HepG2 (cell line): ENCODE results near the gene LDLRAP1. TPM values are rescaled to one million over a fixed set of nuclear protein-coding genes. Genes with fewer than 3 reads are reported as not detected.

Experiments
- ATAC-seq: fragments of 200-7000 bp; cut with Tn5 transposase; 3 replicates; pipeline ENCODE4 v1.9.1; 2020; ENCODE audit warnings: mild to moderate bottlenecking, moderate library complexity
- BruUV-seq: library from RNA; stranded (reverse); fragments of 400-500 nt; replicated peaks from 2 replicates; lab custom pipeline; 2021; lab: Mats Ljungman, UMichigan
- CTCF ChIA-PET: fragments of 300-600 bp; formaldehyde crosslinking; extraction: SDS; loops from one replicate; lab custom pipeline; 2021; ENCODE audit warnings: low total read pairs, inconsistent platforms, low intra/inter-chr PET ratio; lab: Yijun Ruan, JAX
- POLR2A ChIA-PET: fragments of 350-600 bp; sonication (Branson Sonifier 250); formaldehyde crosslinking; loops from one replicate; lab custom pipeline; 2020; ENCODE audit warnings: antibody characterized with exemption, inconsistent platforms; lab: Yijun Ruan, JAX
- DNase-seq: peaks from one replicate; pipeline ENCODE4 v3.0.0-alpha.2; 2015; ENCODE audit warnings: low spot score
- FAIRE-seq: peaks from 3 replicates; lab custom pipeline; 2011; peaks lifted over from hg19 to GRCh38; lab: Jason Lieb, UNC
- H2AFZ ChIP-seq: one replicate; pipeline ENCODE4 v1.6.1; 2011; ENCODE audit warnings: low read length, inconsistent platforms
- H3K27ac ChIP-seq: fragments of 300-600 bp; 3 replicates; pipeline ENCODE4 v1.8.0; 2011; ENCODE audit warnings: mixed run types, mild to moderate bottlenecking, mixed read lengths, low read length, inconsistent platforms; ENCODE audit not compliant: insufficient read depth; ENCODE audit errors: extremely low read length
- H3K27me3 ChIP-seq, 2 experiments: fragments of 200-600 bp in 1 of 2; 2 replicates in 1 of 2; 3 replicates in 1 of 2; pipeline versions ENCODE4 v1.6.0 to v1.8.0; 2011; ENCODE audit warnings: low read length in 2 of 2, mild to moderate bottlenecking in 2 of 2, moderate library complexity in 2 of 2, inconsistent platforms in 1 of 2; ENCODE audit not compliant: insufficient read depth in 2 of 2, control insufficient read depth in 1 of 2
- H3K36me3 ChIP-seq, 2 experiments: fragments of 200-600 bp in 1 of 2; replicated peaks in 1 of 2; 2 replicates in 1 of 2; 3 replicates in 1 of 2; pipeline versions ENCODE4 v1.5.1 to v1.8.0; 2011; ENCODE audit warnings: low read length in 2 of 2, inconsistent platforms in 1 of 2; ENCODE audit not compliant: insufficient read depth in 2 of 2, control insufficient read depth in 1 of 2
- H3K4me1 ChIP-seq: 2 replicates; pipeline ENCODE4 v1.5.1; 2012; ENCODE audit warnings: low read length, inconsistent platforms; ENCODE audit not compliant: insufficient read depth
- H3K4me2 ChIP-seq: 2 replicates; pipeline ENCODE4 v1.6.0; 2011; ENCODE audit warnings: low read depth, low read length, inconsistent platforms
- H3K4me3 ChIP-seq, 3 experiments: fragments of 200-600 bp in 1 of 3; sonication (generic), shearing (Covaris generic) in 1 of 3; replicated peaks in 1 of 3; 2 replicates each; pipeline ENCODE4 v1.5.1; 2011 to 2016; ENCODE audit warnings: low read length in 3 of 3, inconsistent platforms in 2 of 3, low read depth in 2 of 3, mild to moderate bottlenecking in 2 of 3, control low read depth in 1 of 3, mixed read lengths in 1 of 3; ENCODE audit not compliant: insufficient read depth in 1 of 3
- H3K79me2 ChIP-seq: one replicate; pipeline ENCODE4 v1.6.1; 2011; ENCODE audit warnings: low read length, inconsistent platforms; ENCODE audit not compliant: insufficient read depth
- H3K9ac ChIP-seq: 2 replicates; pipeline ENCODE4 v1.6.0; 2011; ENCODE audit warnings: mild to moderate bottlenecking, low read depth, low read length, inconsistent platforms; ENCODE audit not compliant: insufficient read depth
- H3K9me3 ChIP-seq: 2 replicates; pipeline ENCODE4 v1.5.1; 2012; ENCODE audit warnings: mild to moderate bottlenecking, low read length
- H4K20me1 ChIP-seq: 2 replicates; pipeline ENCODE4 v1.6.0; 2011; ENCODE audit warnings: inconsistent platforms, mild to moderate bottlenecking, low read length, moderate library complexity; ENCODE audit not compliant: insufficient read depth
- DBP ChIP-seq: sonication (generic); formaldehyde crosslinking; IDR thresholded peaks from 2 replicates; pipeline ENCODE4 v1.4.0; 2020; ENCODE audit warnings: missing genetic modification reagents; ENCODE audit errors: not compliant biosample characterization
- EZH2 ChIP-seq: conservative IDR thresholded peaks from 2 replicates; pipeline ENCODE4 v1.6.1; 2012; ENCODE audit warnings: mild to moderate bottlenecking, low read depth, low read length, moderate library complexity
- NFIB ChIP-seq: sonication (generic); formaldehyde crosslinking; IDR thresholded peaks from 2 replicates; pipeline ENCODE4 v1.9.0; 2021; ENCODE audit warnings: missing genetic modification reagents, mild to moderate bottlenecking, borderline replicate concordance
- NR2F6 ChIP-seq, 2 experiments: IDR thresholded peaks; 2 replicates each; pipeline ENCODE4 v1.6.1; 2016; ENCODE audit warnings: antibody characterized with exemption in 1 of 2, mild to moderate bottlenecking in 1 of 2
- SP4 ChIP-seq: sonication (generic); formaldehyde crosslinking; IDR thresholded peaks from 2 replicates; pipeline ENCODE4 v1.8.1; 2023; ENCODE audit warnings: mild to moderate bottlenecking, missing genetic modification reagents
- TRIM24 ChIP-seq: sonication (generic); formaldehyde crosslinking; IDR thresholded peaks from 2 replicates; pipeline ENCODE4 v1.8.0; 2022; ENCODE audit warnings: mild to moderate bottlenecking, missing genetic modification reagents
- USF2 ChIP-seq, 2 experiments: sonication (generic) in 1 of 2; formaldehyde crosslinking in 1 of 2; IDR thresholded peaks; 2 replicates each; pipeline versions ENCODE4 v1.5.1 to v1.6.1; 2011 to 2020; ENCODE audit warnings: borderline replicate concordance in 1 of 2, low read depth in 1 of 2, low read length in 1 of 2, mild to moderate bottlenecking in 1 of 2, missing genetic modification reagents in 1 of 2, moderate library complexity in 1 of 2
- ZKSCAN1 ChIP-seq: fragments of 150-350 bp; IDR thresholded peaks from 2 replicates; pipeline ENCODE4 v1.6.1; 2014; ENCODE audit warnings: low read length
- ZNF430 ChIP-seq: sonication (generic); formaldehyde crosslinking; IDR thresholded peaks from 2 replicates; pipeline ENCODE4 v1.9.0; 2021; ENCODE audit warnings: mild to moderate bottlenecking, missing genetic modification reagents
- ZNF720 ChIP-seq: sonication (generic); formaldehyde crosslinking; IDR thresholded peaks from 2 replicates; pipeline ENCODE4 v1.4.0; 2020; ENCODE audit warnings: missing genetic modification reagents
- WGBS: methylation state at CpG from one replicate; pipeline ENCODE4 v1.1.6; 2017; ENCODE audit warnings: low lambda C conversion rate; 5-methylcytosine and 5-hydroxymethylcytosine counted together
- in situ Hi-C: cut with HindIII; loops from 2 replicates; pipeline ENCODE4 v1.10.0; 2017; ENCODE audit warnings: low pct_unique_long_range_greater_than_20kb; ENCODE audit not compliant: extremely low pct_ligation_motif_present
- intact Hi-C: fragments of 100-400 bp; cut with micrococcal nuclease; formaldehyde crosslinking; loops from one replicate; pipeline ENCODE4 v1.10.0; 2022; ENCODE audit not compliant: unreplicated experiment
- polyA plus RNA-seq, 8 experiments: library from polyadenylated mRNA; depleted of rRNA in 3 of 8; stranded (reverse) in 7 of 8; unstranded in 1 of 8; fragments of >200 nt; fragmentation: Illumina TruSeq in 4 of 8; extraction: Trizol in 4 of 8; gene quantifications; 2 replicates each; pipeline versions ENCODE4 v1.2.1 to v1.2.3, GENCODE V29; 2011 to 2016; ENCODE audit warnings: low read depth in 4 of 8, missing spikeins in 1 of 8, mixed read lengths in 1 of 8; ENCODE audit not compliant: insufficient read depth in 1 of 8
- total RNA-seq, 5 experiments: library from RNA; depleted of rRNA; stranded (reverse); fragments of >200 nt; fragmentation: Illumina TruSeq; extraction: Trizol; gene quantifications; 2 replicates each; pipeline ENCODE4 v1.2.3, GENCODE V29; 2016; ENCODE audit warnings: low read depth in 1 of 5

Gene LDLRAP1
- total and polyA plus RNA-seq, 2 of the 13 experiments (the other 11 are each of a cell fraction or from before 2014, with no cell fraction given): 7.2 to 12.1 TPM

- no peak for TF ChIP-seq ZNF720 (CRISPR knock-in tag)
- no peak for TF ChIP-seq EZH2
- TF ChIP-seq DBP (CRISPR knock-in tag): no peak
- no peak for TF ChIP-seq SP4
- TF ChIP-seq ZKSCAN1: no peak
- no peak for TF ChIP-seq TRIM24 (CRISPR knock-in tag)
- TF ChIP-seq NFIB: no peak
- TF ChIP-seq ZNF430 (CRISPR knock-in tag): no peak
- no peak for TF ChIP-seq USF2 (IDR thresholded peaks at IDR 0.05; ENCODE audit: low read depth, low read length)
- no peak for TF ChIP-seq USF2 (CRISPR knock-in tag; IDR thresholded peaks at IDR 0.05; ENCODE audit: borderline replicate concordance)
- no peak for TF ChIP-seq NR2F6 (IDR thresholded peaks at IDR 0.05)
- no peak for TF ChIP-seq NR2F6 (CRISPR knock-in tag; IDR thresholded peaks at IDR 0.05)
- no peak for ATAC-seq
- H3K9me3 ChIP-seq: no peaks in the 10 kb centered on the region
- H3K27ac ChIP-seq: no peak overlapping the region
- no peaks in the 10 kb centered on the region for H4K20me1 ChIP-seq
- ChIA-PET POLR2A (no interaction called here), CTCF (no interaction called here)
- H2AFZ ChIP-seq: no peak overlapping the region
- BruUV-seq: no TSS peak
- in situ Hi-C loops (loop anchor here (5.0 kb wide), 1 partner anchor 35 kb away; no protein-coding TSS in a partner anchor), intact Hi-C loops (no loop called here)
- H3K4me1 ChIP-seq: peaks cover 29% of the 10 kb centered on the region
- no peak for DNase-seq
- no peak overlapping the region for H3K9ac ChIP-seq
- FAIRE-seq: no peak
- H3K27me3 ChIP-seq: no peaks in the 10 kb centered on the region; a peak in 1 of 5 replicates
- no peak overlapping the region for H3K4me2 ChIP-seq
- 92% methylated on average over 16 of the region's 21 CpGs for WGBS
- H3K79me2 ChIP-seq: no peaks in the 10 kb centered on the region
- H3K4me3 ChIP-seq: no peak overlapping the region
- H3K36me3 ChIP-seq: no peaks in the 10 kb centered on the region; a peak in 1 of 5 replicates
Observed at GRCh38 chr1:25566730-25567341, 23.4 kb downstream of the LDLRAP1 start.
